GM23248 (cell line): ENCODE data around the gene THRA. TPM values are rescaled to one million over a fixed set of nuclear protein-coding genes. Genes with fewer than 3 reads are reported as not detected.

Source experiments
- DNase-seq: peaks from one replicate; pipeline ENCODE4 v3.0.0-alpha.2; 2015
- H2AFZ ChIP-seq: fragments of 200-600 bp; sonication (generic); 2 replicates; pipeline ENCODE4 v1.6.1; 2016; ENCODE audit warnings: antibody characterized with exemption
- H3F3A ChIP-seq: fragments of 200-600 bp; sonication (generic); 2 replicates; pipeline ENCODE4 v1.6.1; 2016; ENCODE audit warnings: mild to moderate bottlenecking, antibody characterized with exemption, mixed run types; ENCODE audit not compliant: insufficient read depth
- H3K27ac ChIP-seq: fragments of 200-600 bp; sonication (generic); 2 replicates; pipeline ENCODE4 v1.5.1; 2016; ENCODE audit warnings: mild to moderate bottlenecking
- H3K27me3 ChIP-seq: fragments of 200-600 bp; sonication (generic); replicated peaks from 2 replicates; pipeline ENCODE4 v1.6.1; 2016; ENCODE audit warnings: mild to moderate bottlenecking; ENCODE audit not compliant: insufficient read depth
- H3K36me3 ChIP-seq: fragments of 200-600 bp; sonication (generic); 2 replicates; pipeline ENCODE4 v1.6.1; 2016; ENCODE audit warnings: low read depth, mild to moderate bottlenecking
- H3K4me1 ChIP-seq: fragments of 200-600 bp; sonication (generic); 2 replicates; pipeline ENCODE4 v1.6.1; 2016; ENCODE audit warnings: mild to moderate bottlenecking; ENCODE audit not compliant: insufficient read depth
- H3K4me2 ChIP-seq: fragments of 200-600 bp; sonication (generic); one replicate; pipeline ENCODE4 v1.6.1; 2016; ENCODE audit warnings: mild to moderate bottlenecking; ENCODE audit not compliant: unreplicated experiment
- H3K4me3 ChIP-seq: fragments of 200-600 bp; sonication (generic); 2 replicates; pipeline ENCODE4 v1.5.1; 2016; ENCODE audit warnings: mild to moderate bottlenecking
- H3K79me2 ChIP-seq: fragments of 200-600 bp; sonication (generic); 2 replicates; pipeline ENCODE4 v1.6.1; 2016; ENCODE audit warnings: mild to moderate bottlenecking; ENCODE audit not compliant: insufficient read depth
- H3K9ac ChIP-seq: fragments of 200-600 bp; sonication (generic); 2 replicates; pipeline ENCODE4 v1.6.1; 2016; ENCODE audit warnings: mild to moderate bottlenecking
- H3K9me2 ChIP-seq: fragments of 200-600 bp; sonication (generic); 2 replicates; pipeline ENCODE4 v1.6.1; 2016; ENCODE audit warnings: mixed run types, mild to moderate bottlenecking, moderate library complexity; ENCODE audit not compliant: insufficient read depth
- H3K9me3 ChIP-seq: fragments of 200-600 bp; sonication (generic); one replicate; pipeline ENCODE4 v1.6.1; 2017; ENCODE audit warnings: low read depth
- H4K20me1 ChIP-seq: fragments of 200-600 bp; sonication (generic); 2 replicates; pipeline ENCODE4 v1.6.0; 2016; ENCODE audit not compliant: insufficient read depth
- EZH2 ChIP-seq: fragments of 200-600 bp; sonication (generic); IDR thresholded peaks from 2 replicates; pipeline ENCODE4 v1.6.1; 2018; ENCODE audit warnings: antibody characterized with exemption, mild to moderate bottlenecking; ENCODE audit not compliant: insufficient read depth, poor library complexity, severe bottlenecking
- EZH2phosphoT487 ChIP-seq: fragments of 200-600 bp; sonication (generic); IDR thresholded peaks from 2 replicates; pipeline ENCODE4 v1.6.1; 2018; ENCODE audit warnings: antibody characterized with exemption, moderate library complexity, mild to moderate bottlenecking, low read depth; ENCODE audit not compliant: insufficient read depth
- WGBS, 2 experiments: methylation state at CpG; one replicate each; pipeline ENCODE4 v1.1.6; 2015 to 2017; ENCODE audit warnings: low lambda C conversion rate in 2 of 2, low coverage in 1 of 2; ENCODE audit errors: missing lambda C conversion rate in 2 of 2; 5-methylcytosine and 5-hydroxymethylcytosine counted together
- in situ Hi-C: fragments of 300-500 bp; cut with MboI; formaldehyde crosslinking; loops from 2 replicates; pipeline ENCODE4 v1.15.0; 2020
- polyA plus RNA-seq: library from polyadenylated mRNA; unstranded; fragments of >200 nt; fragmentation: Nextera tagmentation; extraction: Ambion mirVana; gene quantifications from 2 replicates; pipeline ENCODE4 v1.2.1, GENCODE V29; 2016
- total RNA-seq: library from RNA; depleted of rRNA; stranded (reverse); fragments of >200 nt; shearing (Covaris generic); gene quantifications from 2 replicates; pipeline ENCODE4 v1.2.3, GENCODE V29; 2014

Gene THRA
- total and polyA plus RNA-seq, 2 experiments from 2014 or later, result 15.8 to 33.3 TPM

DNA sequence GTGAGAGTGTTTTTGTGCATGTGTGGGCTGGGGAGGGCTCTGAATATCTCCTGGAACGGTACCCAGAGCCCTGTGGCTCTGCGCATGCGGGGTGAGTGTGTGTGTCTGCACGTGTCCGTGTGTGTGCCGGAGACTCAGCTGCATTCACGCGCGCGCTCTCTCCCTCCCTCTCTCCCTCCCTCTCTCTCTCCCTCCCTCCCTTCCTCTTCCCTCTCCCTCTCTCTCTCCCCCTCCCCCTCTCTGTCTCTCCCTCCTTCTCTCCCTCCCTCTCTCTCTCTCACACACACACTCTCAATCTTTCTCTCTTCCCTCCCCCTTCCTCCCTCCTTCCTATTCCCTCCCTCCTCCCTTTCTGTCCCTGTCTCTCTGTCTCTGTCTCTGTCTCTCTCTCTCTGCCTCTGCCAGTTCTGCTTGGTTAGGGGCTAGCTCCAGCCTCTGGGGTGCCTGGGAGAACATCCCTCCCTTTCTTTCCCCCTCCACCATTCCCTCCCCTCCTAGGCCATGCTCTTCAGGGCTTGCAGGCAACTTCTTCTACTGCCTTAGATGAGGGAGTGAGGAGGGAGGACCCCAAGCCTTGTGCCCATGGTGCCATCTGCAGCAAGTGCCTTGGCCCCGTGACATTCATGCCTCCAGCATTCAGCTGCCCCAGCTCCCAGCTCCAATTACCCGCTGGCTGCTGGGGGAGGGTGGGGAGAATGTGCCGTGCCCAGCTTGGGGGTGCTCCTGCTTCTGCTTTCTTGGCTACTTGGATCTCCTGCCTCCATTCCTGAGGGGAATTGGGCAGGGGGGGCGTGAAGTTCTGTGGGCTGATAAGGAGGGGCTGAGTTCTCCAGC lies 6.4 kb downstream of the THRA start:
- H3K9ac ChIP-seq, result peak overlapping the region; percentile 83
- peak overlapping the region; percentile 84 for H3K27ac ChIP-seq
- H3K9me3 ChIP-seq, result no peaks in the 10 kb centered on the region
- in situ Hi-C loops, result no loop called here
- peak overlapping the region; percentile 99 for H3K4me2 ChIP-seq
- no peaks in the 10 kb centered on the region for H3K36me3 ChIP-seq
- WGBS, 2 experiments, result 7 to 14% methylated on average over 10 to 14 of the region's 14 CpGs
- peaks cover 56% of the 10 kb centered on the region for H3K4me1 ChIP-seq
- peaks cover 64% of the 10 kb centered on the region for H3K79me2 ChIP-seq
- TF ChIP-seq EZH2phosphoT487 (no peak), EZH2 (no peak)
- no peaks in the 10 kb centered on the region for H3K27me3 ChIP-seq
- DNase-seq, result peak; percentile 94
- H3K4me3 ChIP-seq, result peak overlapping the region; percentile 75
- H3K9me2 ChIP-seq, result no peaks in the 10 kb centered on the region
- H3F3A ChIP-seq, result peaks cover 28% of the 10 kb centered on the region
- H2AFZ ChIP-seq, result peak overlapping the region; percentile 78; the same call in 1 of the 2 replicates
- H4K20me1 ChIP-seq, result peaks cover 5% of the 10 kb centered on the region; the same call in 1 of the 2 replicates

DNA sequence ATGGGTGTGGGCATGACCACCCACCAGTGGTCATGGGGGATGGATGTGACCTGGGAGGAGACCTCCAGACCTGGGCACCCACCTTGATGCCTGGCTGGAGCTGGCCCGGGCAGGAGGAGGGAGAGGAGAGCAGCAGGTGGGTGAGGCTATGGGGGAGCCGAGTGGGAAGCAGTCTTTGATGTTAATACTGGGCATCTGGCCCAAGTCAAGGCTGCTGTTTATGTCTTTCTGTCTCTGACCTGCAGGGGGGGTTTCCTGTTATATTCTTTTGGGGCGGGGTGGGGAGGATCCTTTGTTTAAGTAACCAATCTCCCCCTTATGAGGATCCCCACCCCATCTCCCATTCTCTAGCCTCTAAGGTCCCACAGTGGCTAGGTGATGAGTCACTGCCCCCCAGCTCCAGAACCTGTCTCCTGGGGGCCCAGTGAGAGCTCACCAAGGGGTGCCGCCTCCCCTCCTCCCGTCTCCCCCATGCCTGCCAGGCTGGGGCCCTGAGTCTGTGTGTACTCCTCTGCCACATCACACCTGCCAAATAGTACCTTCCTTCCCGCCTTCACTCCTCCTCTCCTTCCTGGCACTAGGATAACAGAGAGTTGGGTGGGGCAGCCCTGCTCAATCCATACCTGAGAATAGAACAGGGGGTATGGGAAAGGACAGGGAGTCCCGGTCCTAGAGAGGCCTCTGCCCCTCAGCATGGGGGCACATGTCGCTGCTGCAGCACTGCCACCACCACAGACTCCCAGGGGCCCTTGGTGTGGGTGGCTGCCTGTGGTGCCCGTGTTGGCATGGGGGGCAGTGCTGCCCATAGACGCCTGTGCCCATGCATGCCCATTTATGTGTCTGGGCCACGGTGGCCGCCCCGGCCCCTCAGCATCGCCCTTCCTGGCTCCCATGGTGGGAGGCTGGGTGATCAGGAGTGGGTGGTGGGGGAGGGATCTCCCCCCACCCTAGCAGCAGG lies 7.3 kb downstream of the THRA start:
- Histone ChIP-seq H2AFZ (no peak overlapping the region), H3K4me1 (peaks cover 49% of the 10 kb centered on the region)
- in situ Hi-C loops, result no loop called here

DNA sequence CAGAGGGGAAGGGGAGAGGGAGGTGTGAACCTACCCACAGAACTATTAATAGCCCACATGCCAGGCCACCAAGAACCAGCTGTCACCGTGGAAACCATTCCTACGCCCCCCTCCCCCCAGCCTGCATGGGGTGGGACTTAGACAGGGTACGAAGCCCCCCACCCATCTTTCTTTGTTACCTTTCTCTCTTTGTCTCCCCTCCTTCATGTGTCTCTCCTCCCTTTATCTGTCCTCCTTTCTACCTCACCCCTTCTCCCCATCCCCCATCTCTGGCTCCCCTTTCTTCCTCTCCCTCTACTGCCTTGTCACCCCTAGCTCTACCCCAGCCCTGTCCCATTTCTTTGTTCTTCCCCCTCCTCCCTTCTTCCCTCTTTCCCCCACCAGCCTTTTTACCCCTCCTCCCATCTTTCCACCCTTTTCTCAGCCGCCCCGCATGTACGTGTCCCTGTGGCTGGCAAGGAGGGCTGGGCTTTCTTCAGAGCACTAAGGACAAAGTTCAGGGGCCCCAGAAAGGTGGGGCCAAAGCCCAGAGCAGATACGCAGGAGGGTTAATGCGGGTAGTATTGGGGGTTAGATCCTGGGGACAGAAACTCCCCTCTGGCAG lies 8.0 kb downstream of the THRA start:
- Histone ChIP-seq H2AFZ (no peak overlapping the region), H3K27ac (no peak overlapping the region), H3K4me2 (no peak overlapping the region), H3K4me1 (peaks cover 50% of the 10 kb centered on the region), H3K9me2 (no peaks in the 10 kb centered on the region), H3F3A (peaks cover 22% of the 10 kb centered on the region), H4K20me1 (no peaks in the 10 kb centered on the region), H3K4me3 (no peak overlapping the region), H3K79me2 (peaks cover 49% of the 10 kb centered on the region), H3K9me3 (no peaks in the 10 kb centered on the region), H3K36me3 (no peaks in the 10 kb centered on the region), H3K9ac (no peak overlapping the region), H3K27me3 (no peaks in the 10 kb centered on the region)
- in situ Hi-C loops, result no loop called here
- WGBS, 2 experiments, result 40 to 41% methylated on average over 8 of the region's 8 CpGs
- DNase-seq, result no peak
- TF ChIP-seq EZH2 (no peak), EZH2phosphoT487 (no peak)

More for the DNA sequence above, 7.3 kb downstream of the THRA start:
- no peaks in the 10 kb centered on the region for H4K20me1 ChIP-seq
- H3K9me2 ChIP-seq, result no peaks in the 10 kb centered on the region
- no peak for TF ChIP-seq EZH2
- TF ChIP-seq EZH2phosphoT487, result no peak
- H3K4me2 ChIP-seq, result peak overlapping the region; percentile 99
- peaks cover 55% of the 10 kb centered on the region for H3K79me2 ChIP-seq
- H3F3A ChIP-seq, result peaks cover 22% of the 10 kb centered on the region
- H3K9me3 ChIP-seq, result no peaks in the 10 kb centered on the region
- 44 to 58% methylated on average over 10 to 14 of the region's 14 CpGs for WGBS, 2 experiments
- peak overlapping the region; percentile 75 for H3K4me3 ChIP-seq
- H3K36me3 ChIP-seq, result no peaks in the 10 kb centered on the region
- peak; percentile 74 for DNase-seq
- no peak overlapping the region for H3K27ac ChIP-seq
- peak overlapping the region; percentile 83 for H3K9ac ChIP-seq
- no peaks in the 10 kb centered on the region for H3K27me3 ChIP-seq
